GM18526 (cell line): ENCODE results near the gene SLC17A6.

Source experiments
- POLR2A ChIP-seq: IDR thresholded peaks from 3 replicates; pipeline ENCODE4 v1.6.1; 2011; ENCODE audit not compliant: insufficient read length; ENCODE audit errors: extremely low read depth

SLC17A6 gene

DNA sequence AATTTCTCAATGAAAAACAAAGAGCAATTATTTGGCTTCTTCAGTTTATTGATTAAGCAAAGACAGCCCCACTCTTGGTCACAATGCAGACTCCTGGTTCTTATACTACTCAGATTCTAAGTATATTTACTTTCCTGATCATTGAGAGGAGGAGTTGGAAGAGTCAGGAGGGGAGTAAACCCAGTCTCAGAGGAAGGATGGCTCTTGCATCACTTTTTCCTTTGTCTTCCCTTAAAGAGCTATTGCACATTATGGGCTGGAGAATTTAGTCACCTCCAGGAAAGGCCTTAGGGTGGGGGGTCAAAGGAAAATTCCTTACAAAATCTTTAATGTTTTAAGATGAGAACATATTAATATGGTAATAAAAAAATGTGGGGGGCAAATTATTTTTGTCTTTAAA lies 8.1 kb downstream of the SLC17A6 start:
- no peak for TF ChIP-seq POLR2A

DNA sequence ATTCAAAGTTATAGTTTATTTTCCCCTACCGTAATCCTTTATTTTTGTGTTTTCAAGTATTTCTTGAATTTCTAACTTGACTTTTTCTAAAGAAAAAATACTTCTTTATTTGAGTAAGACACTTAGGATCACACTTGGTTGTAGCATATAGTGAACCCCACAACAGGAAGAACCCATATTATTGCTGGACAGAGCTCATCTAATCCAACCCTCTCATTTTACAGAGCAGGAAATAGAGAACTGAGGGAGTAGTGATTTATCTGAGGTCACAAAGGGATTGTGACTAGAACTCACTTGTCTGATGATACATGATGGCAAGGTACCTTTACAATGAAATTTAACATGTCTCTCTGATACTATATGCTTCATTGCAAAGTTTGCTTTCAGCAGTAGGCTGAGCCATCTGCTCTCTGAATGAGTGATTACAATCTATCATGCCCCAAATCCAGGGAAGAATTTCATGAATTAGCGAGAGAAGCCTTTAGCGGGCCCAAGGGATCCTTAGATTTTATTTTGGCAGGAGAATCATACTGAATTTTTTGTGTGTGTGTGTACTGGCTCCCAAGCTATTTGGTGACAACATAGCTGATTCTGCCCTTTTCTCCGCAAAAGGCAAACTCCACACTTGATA lies 9.8 kb downstream of the SLC17A6 start:
- TF ChIP-seq POLR2A, result no peak

DNA sequence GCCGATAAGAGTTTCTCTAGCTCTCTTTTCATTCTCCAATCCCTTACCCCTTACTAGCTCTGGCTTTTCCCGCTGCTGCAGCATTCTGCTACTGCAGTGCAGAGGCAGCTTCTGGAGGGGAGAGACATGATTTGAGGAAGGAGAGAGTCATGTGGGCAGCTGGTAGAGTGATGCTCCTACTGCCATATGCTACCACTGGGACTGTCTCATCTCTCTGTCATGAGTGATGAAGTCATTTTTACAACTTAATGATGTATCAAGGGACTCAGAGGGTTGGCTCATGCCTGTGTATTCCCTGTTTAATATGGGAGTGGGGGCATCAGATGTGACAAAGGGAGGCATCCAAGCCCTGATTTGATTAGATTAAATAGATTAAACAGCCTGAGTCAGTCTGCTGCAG lies 11.3 kb downstream of the SLC17A6 start:
- TF ChIP-seq POLR2A, result no peak

DNA sequence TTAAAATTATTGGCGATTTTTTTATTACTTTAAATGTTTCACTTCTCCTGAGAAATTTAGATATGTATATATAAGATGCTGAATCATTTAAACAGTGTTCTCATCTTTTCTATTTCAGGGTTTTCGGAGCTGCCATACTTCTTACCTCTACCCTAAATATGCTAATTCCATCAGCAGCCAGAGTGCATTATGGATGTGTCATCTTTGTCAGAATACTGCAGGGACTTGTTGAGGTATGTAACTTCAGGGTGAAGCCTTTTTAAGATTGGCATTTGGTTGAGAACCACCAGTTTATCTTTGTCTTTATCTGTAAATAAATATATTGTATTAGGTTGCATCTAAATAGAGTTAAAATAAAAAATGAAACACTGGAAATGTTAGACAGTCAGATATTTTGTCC lies 21.1 kb downstream of the SLC17A6 start:
- TF ChIP-seq POLR2A, result no peak

DNA sequence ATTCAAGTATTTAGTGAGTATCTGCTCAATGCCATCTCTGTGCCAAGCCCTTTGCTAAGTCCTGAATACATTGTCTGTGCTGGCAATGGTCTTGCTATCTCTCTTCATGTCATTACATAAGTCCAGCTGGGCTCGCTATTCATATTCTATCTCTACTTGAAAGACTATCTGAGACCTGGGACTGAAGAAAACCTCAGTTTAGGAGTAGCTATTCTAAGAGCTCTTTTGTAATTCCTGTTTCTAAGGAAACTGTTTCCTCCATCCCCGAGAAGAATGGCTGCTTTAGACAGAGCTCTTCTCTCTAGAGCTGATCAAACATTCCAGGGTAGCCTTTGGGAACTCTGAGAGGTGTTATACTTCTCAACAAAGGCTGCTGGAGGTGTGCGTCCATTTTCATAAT lies 33.0 kb downstream of the SLC17A6 start:
- no peak for TF ChIP-seq POLR2A

DNA sequence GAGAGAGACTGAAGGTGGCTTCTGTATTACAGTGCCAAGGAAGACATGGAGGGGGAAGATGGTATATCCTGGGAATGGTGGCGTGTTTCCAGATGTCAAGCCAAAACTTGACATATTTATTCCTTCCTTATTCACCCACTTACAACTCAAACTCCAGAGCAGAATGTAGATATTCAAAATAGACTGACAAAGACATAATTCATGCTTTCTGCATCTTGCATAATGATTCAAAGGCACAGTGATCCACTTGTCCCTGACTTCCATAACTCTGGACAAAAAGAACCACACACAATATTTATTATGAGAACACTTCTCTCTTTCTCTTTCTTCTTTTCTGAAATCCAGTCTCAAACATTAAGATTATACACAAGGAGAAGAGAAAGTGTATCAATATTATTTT lies 48.9 kb downstream of the SLC17A6 start:
- no peak for TF ChIP-seq POLR2A

DNA sequence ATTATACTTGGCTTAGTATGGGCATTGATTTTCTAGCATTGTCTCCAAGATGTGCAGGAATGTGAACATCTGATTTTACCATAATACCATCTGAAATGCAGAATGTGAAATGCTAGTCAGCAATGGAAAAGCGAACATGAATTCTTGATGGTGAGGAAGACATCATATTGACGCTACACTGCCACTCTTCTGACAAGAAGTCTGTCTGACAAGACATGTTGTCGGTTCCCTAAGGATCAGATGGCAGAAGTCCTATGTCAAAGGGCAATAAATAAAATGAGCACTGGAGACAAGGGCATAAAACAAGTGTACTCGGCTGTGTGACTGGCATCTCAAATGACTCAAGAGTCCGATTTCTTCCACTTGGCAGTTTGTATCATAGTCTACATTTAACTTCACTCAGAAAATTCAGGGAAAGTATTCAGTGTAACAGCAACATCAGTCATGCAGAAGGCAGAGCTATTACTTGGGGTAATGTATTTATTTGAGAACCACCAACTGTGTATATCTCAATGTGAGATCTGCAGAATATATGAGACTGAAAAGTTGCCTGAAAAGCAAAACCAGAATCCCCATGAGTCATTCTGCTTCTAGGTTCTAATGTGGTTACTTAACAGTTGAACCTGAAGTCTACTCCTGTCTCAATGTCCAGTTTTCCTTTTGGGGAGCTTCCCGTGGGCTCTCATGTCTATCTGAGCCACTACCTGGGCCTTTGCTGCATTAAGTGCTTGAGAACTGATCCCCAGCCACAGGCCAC lies 51.5 kb downstream of the SLC17A6 start:
- TF ChIP-seq POLR2A, result no peak

DNA sequence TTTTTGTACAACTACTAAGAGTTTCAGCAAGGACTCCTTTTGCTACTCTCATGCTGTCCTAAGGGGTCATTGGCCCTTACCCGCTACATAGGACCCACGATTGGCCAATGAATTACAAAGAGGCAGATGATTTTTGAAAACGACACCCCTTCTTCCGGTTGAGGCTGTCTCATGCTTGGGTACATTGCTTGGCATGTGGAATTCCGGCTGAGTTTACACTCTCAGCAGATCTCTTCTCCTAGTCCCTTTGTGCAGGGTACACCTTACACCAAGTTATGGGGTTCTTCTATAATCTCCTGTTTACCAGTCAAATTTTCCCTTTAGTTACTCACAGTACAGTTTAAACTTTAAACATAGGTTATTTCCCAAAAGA lies 52.1 kb downstream of the SLC17A6 start:
- TF ChIP-seq POLR2A, result no peak

DNA sequence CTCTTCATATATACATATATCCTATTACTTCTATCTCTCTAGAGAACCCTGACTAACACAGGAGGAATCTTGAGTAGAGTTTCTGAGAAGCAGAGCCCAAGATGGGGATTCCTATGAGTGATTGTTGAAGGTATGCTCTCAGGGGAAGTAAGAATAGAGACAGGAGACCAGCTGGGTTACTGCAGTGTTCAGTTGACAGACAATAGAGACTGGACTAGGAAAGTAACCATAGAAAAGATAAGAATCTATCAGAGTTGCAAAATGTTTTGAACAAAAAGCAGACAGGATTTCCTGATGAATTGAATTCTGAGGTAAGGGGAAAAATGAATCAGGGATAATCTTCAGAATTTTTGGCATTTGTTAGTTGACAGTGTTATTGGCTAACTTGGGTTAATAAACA lies 54.4 kb downstream of the SLC17A6 start:
- TF ChIP-seq POLR2A, result no peak

DNA sequence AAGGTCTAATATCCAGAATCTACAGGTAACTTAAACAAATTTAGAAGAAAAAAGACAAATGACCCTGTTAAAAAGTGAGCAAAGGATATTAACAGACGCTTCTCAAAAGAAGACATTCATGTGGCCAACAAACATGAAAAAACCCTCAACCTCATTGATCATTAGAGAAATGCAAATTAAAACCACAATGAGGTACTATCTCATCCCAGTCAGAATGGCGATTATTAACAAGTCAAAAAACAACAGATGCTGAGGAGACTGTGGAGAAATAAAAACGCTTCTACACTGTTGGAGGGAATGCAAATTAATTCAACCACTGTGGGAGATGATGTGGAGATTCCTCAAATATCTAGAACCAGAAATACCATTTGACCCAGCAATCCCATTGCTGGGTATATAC lies 67.2 kb downstream of the SLC17A6 start:
- TF ChIP-seq POLR2A, result no peak

DNA sequence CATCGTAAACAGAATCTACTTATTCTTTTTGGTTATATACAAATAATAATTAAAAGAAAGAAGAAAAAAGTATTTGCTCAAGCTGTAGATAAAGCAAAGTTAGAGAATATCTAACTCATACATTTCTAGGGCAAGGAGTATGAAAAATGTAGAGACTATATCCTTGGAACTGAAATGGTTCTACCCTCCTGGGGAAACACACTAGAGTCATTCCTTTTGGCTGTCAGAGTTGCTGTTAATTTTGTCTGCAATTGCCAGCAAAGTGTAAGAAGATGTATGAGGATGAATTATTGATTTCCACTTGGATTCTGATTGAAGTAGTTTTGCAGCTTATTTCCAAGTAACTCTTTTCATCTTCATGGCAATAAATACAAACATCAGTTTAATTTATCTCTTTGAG lies 69.1 kb downstream of the SLC17A6 start:
- TF ChIP-seq POLR2A, result no peak

DNA sequence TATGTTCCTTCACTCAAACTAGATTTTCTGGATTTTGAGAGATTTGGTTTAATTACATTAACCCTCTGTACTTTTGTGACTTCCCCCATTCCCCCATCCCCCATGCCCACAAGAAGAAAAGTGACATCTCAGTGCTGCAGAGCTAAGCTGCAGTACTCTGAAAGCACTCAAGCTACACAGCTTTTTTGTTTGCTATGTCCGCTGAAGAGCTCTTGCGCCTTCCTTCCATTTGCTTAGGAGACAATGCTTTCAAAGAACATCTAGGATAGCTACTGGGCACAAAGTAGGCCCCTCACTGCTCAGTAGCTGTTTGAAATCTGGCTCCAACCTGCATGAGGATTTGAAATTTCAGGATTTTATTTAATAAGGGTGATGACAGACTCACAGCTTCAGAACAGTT lies 69.7 kb downstream of the SLC17A6 start:
- no peak for TF ChIP-seq POLR2A

DNA sequence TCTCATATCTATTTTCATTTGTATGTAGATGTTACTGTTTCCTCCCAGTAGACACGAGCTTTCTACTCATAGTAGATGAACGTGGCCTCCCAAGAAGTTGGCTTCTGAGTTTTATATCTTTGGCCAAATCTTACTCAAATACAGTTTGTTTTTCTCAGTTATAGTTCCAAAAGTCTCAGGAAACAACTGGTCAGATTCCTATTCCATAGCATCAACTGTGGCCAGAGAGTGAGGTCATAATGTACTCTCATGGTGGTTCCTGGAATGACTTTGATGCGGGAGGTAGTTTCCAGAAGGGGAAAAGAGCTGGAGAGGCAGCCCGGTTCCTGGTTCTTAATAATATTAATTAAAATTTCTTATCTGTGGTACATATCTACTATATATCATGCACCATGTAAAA lies 77.3 kb downstream of the SLC17A6 start:
- no peak for TF ChIP-seq POLR2A

DNA sequence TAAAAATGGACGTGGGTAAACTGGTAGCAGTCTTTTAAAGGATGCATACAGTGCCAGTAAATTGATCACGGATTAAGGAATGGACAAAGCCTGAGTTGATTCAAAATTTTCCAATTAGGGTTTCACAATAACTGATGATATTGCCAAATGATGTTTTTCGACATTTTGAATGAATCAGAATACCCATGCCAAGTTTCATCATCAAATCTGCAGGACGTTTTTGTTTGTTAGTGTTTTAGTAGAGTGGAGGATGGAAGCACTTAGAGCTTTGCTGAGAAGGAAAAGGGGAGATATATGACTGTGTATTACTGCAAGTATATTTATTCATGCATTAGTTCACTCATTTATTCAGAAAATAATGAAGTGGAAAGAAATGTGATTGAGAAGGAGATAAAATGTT lies 78.3 kb downstream of the SLC17A6 start:
- no peak for TF ChIP-seq POLR2A

DNA sequence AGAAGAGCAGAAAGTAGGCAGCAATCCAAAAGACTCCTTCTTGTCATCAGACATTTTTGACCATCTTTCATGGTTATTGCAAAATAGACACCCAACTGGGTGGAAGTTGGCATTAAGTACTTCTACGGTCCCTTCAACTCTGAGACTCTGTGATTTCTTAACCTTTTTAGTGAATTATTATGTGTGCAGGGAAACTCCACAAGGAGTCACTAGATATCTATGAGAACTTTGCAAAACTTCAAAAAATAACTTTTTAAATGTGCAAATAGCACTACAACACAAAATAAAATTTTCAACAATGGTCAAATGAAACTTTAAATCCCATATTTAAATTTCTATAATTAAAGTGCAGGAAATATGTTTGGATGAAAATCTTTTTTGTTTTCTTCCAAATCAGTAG lies 88.7 kb downstream of the SLC17A6 start:
- no peak for TF ChIP-seq POLR2A
